ENCODE data around the gene TSTD2. TPM values are rescaled to one million over a fixed set of nuclear protein-coding genes. Genes with fewer than 3 reads are reported as not detected.

TSTD2 gene
- total RNA-seq, 1 donor from 2014 or later = 19.6 TPM

DNA sequence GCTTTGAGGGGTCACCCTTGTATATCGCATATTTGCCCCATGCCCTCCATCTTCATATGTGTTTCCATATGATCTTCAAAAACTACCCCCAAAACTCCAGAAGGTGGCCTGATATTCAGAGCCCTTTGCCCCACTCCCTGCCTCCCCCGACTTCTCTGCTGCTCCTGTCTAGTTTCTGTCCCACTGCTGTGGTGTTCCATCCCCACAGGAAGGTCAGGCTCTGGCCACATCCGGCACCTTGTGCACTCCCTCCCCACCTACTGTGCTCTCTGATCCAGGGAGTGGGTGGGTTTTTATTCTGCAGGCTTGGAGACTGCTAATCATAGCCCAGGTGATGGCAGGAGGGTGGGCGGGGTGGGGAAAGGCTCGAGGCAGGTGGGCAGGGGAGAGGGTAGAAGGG is 79.3 kb downstream of the TSTD2 start:
- no peak overlapping the region for H3K4me3 ChIP-seq (ENCODE audit: low read depth, low read length)
- DNase-seq (ENCODE audit: low read depth) = no peak
- H3K36me3 ChIP-seq (ENCODE audit: control insufficient read depth, insufficient read depth, low read length) = no peaks in the 10 kb centered on the region
- H3K27me3 ChIP-seq (ENCODE audit: control insufficient read depth, insufficient read depth, low read length) = peaks cover 10% of the 10 kb centered on the region
- TF ChIP-seq, protein P1, sequence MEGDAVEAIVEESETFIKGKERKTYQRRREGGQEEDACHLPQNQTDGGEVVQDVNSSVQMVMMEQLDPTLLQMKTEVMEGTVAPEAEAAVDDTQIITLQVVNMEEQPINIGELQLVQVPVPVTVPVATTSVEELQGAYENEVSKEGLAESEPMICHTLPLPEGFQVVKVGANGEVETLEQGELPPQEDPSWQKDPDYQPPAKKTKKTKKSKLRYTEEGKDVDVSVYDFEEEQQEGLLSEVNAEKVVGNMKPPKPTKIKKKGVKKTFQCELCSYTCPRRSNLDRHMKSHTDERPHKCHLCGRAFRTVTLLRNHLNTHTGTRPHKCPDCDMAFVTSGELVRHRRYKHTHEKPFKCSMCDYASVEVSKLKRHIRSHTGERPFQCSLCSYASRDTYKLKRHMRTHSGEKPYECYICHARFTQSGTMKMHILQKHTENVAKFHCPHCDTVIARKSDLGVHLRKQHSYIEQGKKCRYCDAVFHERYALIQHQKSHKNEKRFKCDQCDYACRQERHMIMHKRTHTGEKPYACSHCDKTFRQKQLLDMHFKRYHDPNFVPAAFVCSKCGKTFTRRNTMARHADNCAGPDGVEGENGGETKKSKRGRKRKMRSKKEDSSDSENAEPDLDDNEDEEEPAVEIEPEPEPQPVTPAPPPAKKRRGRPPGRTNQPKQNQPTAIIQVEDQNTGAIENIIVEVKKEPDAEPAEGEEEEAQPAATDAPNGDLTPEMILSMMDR (IDR thresholded peaks at IDR 0.05; ENCODE audit: insufficient read depth, low read length, poor library complexity, severe bottlenecking) = no peak

DNA sequence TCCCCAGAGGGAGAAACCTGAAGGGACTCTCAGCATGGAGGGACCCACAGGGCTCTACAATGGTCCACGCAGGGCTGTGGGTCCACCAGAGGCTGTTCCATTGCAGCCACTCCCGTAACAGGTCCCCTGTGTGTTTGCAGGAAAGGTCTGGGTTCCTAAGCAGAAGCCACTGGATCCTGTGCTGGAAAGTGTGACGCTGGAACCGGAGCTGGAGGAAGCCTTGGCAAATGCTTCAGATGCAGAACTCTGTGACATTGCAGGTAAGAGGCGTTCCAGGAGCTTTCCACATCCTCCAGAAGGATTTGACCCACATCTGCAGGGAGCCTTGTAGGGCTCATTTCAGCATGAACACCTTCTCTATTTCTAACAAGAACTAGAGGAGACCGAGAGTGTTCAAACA is 80.0 kb downstream of the TSTD2 start:
- Histone ChIP-seq H3K36me3 (ENCODE audit: control insufficient read depth, insufficient read depth, low read length) (no peaks in the 10 kb centered on the region), H3K27me3 (ENCODE audit: control insufficient read depth, insufficient read depth, low read length) (peaks cover 10% of the 10 kb centered on the region), H3K4me3 (ENCODE audit: low read depth, low read length) (no peak overlapping the region)
- TF ChIP-seq, protein P1 (IDR thresholded peaks at IDR 0.05; ENCODE audit: insufficient read depth, low read length, poor library complexity, severe bottlenecking) = no peak
- no peak for DNase-seq (ENCODE audit: low read depth)

DNA sequence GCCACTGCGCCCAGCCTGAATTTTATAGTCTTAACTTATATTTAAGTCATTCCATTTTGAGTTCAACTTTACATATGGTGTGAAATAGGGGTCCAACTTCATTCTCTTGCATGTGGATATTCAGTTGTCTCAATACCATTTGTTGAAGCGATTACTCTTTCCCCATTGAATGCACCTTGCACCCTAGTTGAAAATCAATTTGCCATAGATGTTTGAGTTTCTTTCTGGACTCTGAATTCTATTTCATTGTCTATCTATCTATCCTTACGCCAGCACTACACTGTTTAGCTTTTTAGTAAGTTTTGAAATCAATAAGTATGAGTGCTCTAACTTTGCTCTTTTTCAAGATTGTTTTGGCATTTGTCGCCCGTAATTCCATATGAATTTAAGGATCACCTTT is 81.9 kb downstream of the TSTD2 start:
- no peak for DNase-seq (ENCODE audit: low read depth)
- H3K36me3 ChIP-seq (ENCODE audit: control insufficient read depth, insufficient read depth, low read length) = no peaks in the 10 kb centered on the region
- TF ChIP-seq, protein P1 (IDR thresholded peaks at IDR 0.05; ENCODE audit: insufficient read depth, low read length, poor library complexity, severe bottlenecking) = no peak
- H3K27me3 ChIP-seq (ENCODE audit: control insufficient read depth, insufficient read depth, low read length) = peaks cover 8% of the 10 kb centered on the region
- H3K4me3 ChIP-seq (ENCODE audit: low read depth, low read length) = no peak overlapping the region

DNA sequence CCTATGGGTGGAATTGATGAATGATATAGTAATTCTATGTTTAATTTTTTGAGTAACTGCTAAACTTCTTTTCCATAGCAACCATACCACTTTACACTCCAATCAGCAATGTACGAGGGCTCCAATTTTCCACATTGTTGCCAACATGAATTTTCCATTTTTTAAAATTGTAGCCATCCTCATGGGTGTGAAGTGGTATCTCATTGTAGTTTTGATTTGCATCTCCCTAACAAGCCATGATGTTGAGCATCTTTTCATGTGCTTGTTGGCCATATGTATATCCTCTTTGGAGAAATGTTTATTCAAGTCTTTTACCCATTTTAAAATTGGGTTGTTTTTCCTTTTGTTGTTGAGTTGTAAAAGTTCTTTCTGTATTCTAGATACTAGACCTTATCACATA is 82.8 kb downstream of the TSTD2 start:
- TF ChIP-seq, protein P1 (IDR thresholded peaks at IDR 0.05; ENCODE audit: insufficient read depth, low read length, poor library complexity, severe bottlenecking) = no peak
- no peak overlapping the region for H3K4me3 ChIP-seq (ENCODE audit: low read depth, low read length)
- DNase-seq (ENCODE audit: low read depth) = no peak
- peaks cover 8% of the 10 kb centered on the region for H3K27me3 ChIP-seq (ENCODE audit: control insufficient read depth, insufficient read depth, low read length)
- no peaks in the 10 kb centered on the region for H3K36me3 ChIP-seq (ENCODE audit: control insufficient read depth, insufficient read depth, low read length)

Other genes with a start within 250 kb of the TSTD2 start
- gene TDRD7, start 221.3 kb downstream of the TSTD2 start, total RNA-seq = 8.3 and 11.0 TPM in 2 replicates
- 0.08 and 0.14 TPM in 2 replicates for gene TMOD1, start 131.7 kb downstream of the TSTD2 start, total RNA-seq
- gene NCBP1, start 453 bp upstream of the TSTD2 start, total RNA-seq = 25.5 and 30.6 TPM in 2 replicates
- gene XPA, start 64.0 kb upstream of the TSTD2 start, total RNA-seq = 10.9 and 12.5 TPM in 2 replicates
- 0.04 and 0.14 TPM in 2 replicates for gene FOXE1, start 219.9 kb upstream of the TSTD2 start, total RNA-seq